Right atrium auricular region (tissue), 2 donors: ENCODE results near the gene SPTB. TPM values are rescaled to one million over a fixed set of nuclear protein-coding genes. Genes with fewer than 3 reads are reported as not detected.

Experiments
- DNase-seq: peaks from one replicate; pipeline ENCODE4 v3.0.0-alpha.2; 2019; ENCODE audit warnings: low spot score
- H3K27ac ChIP-seq, 2 donors: fragments of 200-600 bp; sonication (generic); 1 replicate in 1 of 2; 2 replicates in 1 of 2; pipeline ENCODE4 v1.5.1; 2016 to 2019
- H3K27me3 ChIP-seq, 2 donors: fragments of 200-600 bp; sonication (generic); one replicate each; pipeline versions ENCODE4 v1.5.1 to v1.6.0; 2017 to 2019
- H3K36me3 ChIP-seq: fragments of 200-600 bp; sonication (generic); one replicate; pipeline ENCODE4 v1.5.1; 2016
- H3K4me1 ChIP-seq, 2 donors: fragments of 200-600 bp; sonication (generic); one replicate each; pipeline versions ENCODE4 v1.5.1 to v1.6.0; 2017 to 2019
- H3K4me3 ChIP-seq, 2 donors: fragments of 200-600 bp; sonication (generic); 1 replicate in 1 of 2; 2 replicates in 1 of 2; pipeline ENCODE4 v1.5.1; 2017 to 2019; ENCODE audit warnings: mild to moderate bottlenecking in 1 of 2, moderate library complexity in 1 of 2
- H3K9me3 ChIP-seq, 2 donors: fragments of 200-600 bp; sonication (generic); one replicate each; pipeline ENCODE4 v1.5.1; 2019
- total RNA-seq, 2 donors: library from RNA; depleted of rRNA; stranded (reverse); fragments of >200 nt; gene quantifications; one replicate each; pipeline ENCODE4 v1.1.0, GENCODE V29; 2016
- TF ChIP-seq, protein P1 (sequence below), 2 donors: fragments of 200-600 bp; sonication (generic); IDR thresholded peaks; one replicate each; pipeline ENCODE4 v1.5.1; 2019; ENCODE audit warnings: antibody characterized with exemption in 2 of 2

SPTB gene
- total RNA-seq, 2 donors from 2014 or later, result 84.4 to 102 TPM

DNA sequence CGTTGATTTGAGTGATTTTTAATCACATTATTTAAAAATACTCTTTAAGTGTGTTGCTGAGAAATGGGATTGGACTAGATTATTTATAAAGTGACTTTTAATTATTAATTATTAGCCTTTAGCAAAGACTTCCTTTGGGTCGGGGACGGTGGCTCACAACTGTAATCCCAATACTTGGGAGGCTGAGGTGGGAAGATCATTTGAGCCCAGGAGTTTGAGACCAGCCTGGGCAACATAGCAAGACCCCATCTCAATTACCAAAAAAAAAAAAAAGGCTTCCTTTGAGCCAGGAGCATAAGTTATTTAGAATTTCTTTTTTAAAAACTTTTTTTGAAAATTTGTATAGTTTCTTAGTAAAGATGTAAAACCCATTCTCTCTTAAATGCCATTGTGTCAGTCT lies 43.3 kb upstream of the SPTB start:
- H3K4me1 ChIP-seq, result peaks cover 0 to 16% of the 10 kb centered on the region in 2 donors
- TF ChIP-seq, protein P1, sequence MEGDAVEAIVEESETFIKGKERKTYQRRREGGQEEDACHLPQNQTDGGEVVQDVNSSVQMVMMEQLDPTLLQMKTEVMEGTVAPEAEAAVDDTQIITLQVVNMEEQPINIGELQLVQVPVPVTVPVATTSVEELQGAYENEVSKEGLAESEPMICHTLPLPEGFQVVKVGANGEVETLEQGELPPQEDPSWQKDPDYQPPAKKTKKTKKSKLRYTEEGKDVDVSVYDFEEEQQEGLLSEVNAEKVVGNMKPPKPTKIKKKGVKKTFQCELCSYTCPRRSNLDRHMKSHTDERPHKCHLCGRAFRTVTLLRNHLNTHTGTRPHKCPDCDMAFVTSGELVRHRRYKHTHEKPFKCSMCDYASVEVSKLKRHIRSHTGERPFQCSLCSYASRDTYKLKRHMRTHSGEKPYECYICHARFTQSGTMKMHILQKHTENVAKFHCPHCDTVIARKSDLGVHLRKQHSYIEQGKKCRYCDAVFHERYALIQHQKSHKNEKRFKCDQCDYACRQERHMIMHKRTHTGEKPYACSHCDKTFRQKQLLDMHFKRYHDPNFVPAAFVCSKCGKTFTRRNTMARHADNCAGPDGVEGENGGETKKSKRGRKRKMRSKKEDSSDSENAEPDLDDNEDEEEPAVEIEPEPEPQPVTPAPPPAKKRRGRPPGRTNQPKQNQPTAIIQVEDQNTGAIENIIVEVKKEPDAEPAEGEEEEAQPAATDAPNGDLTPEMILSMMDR (IDR thresholded peaks at IDR 0.05), result no peak
- H3K4me3 ChIP-seq, result no peak overlapping the region
- H3K9me3 ChIP-seq, result no peaks in the 10 kb centered on the region
- H3K36me3 ChIP-seq, result peaks cover 34% of the 10 kb centered on the region
- no peak overlapping the region for H3K27ac ChIP-seq
- no peak for DNase-seq
- no peaks in the 10 kb centered on the region for H3K27me3 ChIP-seq

DNA sequence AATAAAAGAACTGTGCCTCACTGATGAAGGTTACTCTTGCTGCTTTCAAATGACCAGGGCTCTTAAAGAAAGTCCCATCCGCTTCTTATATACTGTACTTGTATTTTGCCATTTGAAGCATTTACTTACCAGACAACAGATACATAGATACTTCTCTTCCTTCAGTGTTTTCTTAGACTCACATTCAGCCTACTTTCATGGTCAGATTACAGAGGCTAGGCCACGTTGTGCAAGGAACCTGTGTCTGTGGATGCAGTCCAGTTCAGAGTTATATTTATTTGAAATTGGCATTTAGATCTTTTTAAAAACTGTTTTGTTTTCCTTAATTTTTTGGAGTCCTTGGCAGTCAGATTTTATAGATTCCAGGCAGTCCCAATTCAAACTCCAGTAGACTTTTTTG lies 40.8 kb upstream of the SPTB start:
- no peak for DNase-seq

DNA sequence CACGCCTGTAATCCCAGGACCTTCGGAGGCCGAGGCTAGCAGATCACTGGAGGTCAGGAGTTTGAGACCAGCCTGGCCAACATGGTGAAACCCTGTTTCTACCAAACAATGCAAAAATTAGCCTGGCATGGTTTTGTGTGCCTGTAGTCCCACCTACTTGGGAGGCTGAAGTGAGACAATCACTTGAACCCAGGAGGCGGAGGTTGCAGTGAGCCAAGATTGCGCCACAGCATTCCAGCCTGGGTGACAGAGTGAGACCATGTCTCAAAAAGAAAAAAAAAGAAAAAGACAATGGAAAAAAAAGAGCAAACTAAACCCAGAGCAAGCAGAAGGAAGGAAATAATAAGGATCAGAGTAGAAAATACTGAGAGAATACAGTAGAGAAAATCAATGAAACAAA lies 39.9 kb upstream of the SPTB start:
- Histone ChIP-seq H3K9me3 (no peaks in the 10 kb centered on the region), H3K4me1 (peaks cover 0 to 40% of the 10 kb centered on the region in 2 donors), H3K4me3 (no peak overlapping the region), H3K27ac (peak overlapping the region in 1 of 2 donors; percentile 29), H3K27me3 (no peaks in the 10 kb centered on the region), H3K36me3 (peaks cover 6% of the 10 kb centered on the region)
- TF ChIP-seq, protein P1 (IDR thresholded peaks at IDR 0.05), result no peak
- no peak for DNase-seq

More for the DNA sequence above, 40.8 kb upstream of the SPTB start:
- peaks cover 0 to 33% of the 10 kb centered on the region in 2 donors for H3K4me1 ChIP-seq
- peaks cover 14% of the 10 kb centered on the region for H3K36me3 ChIP-seq
- no peak overlapping the region for H3K4me3 ChIP-seq
- TF ChIP-seq, protein P1 (IDR thresholded peaks at IDR 0.05), result no peak
- H3K27me3 ChIP-seq, result no peaks in the 10 kb centered on the region
- no peaks in the 10 kb centered on the region for H3K9me3 ChIP-seq
- peak overlapping the region in 1 of 2 donors; percentile 29 for H3K27ac ChIP-seq

- TF ChIP-seq, protein P1 (IDR thresholded peaks at IDR 0.05), result no peak
- Histone ChIP-seq H3K4me1 (peaks cover 0 to 40% of the 10 kb centered on the region in 2 donors), H3K9me3 (no peaks in the 10 kb centered on the region), H3K4me3 (no peak overlapping the region), H3K27ac (peak overlapping the region in 1 of 2 donors; percentile 29), H3K36me3 (peaks cover 2% of the 10 kb centered on the region), H3K27me3 (no peaks in the 10 kb centered on the region)
- DNase-seq, result no peak
Measured at GRCh38 chr14:64919215-64919614, 39.5 kb upstream of the SPTB start.

- Histone ChIP-seq H3K27me3 (no peaks in the 10 kb centered on the region), H3K4me1 (peaks cover 0 to 40% of the 10 kb centered on the region in 2 donors), H3K9me3 (no peaks in the 10 kb centered on the region), H3K4me3 (no peak overlapping the region), H3K36me3 (no peaks in the 10 kb centered on the region), H3K27ac (peak overlapping the region in 1 of 2 donors; percentile 27)
- DNase-seq, result no peak
- TF ChIP-seq, protein P1 (IDR thresholded peaks at IDR 0.05), result no peak
Measured at GRCh38 chr14:64918216-64918615, 38.5 kb upstream of the SPTB start.

DNA sequence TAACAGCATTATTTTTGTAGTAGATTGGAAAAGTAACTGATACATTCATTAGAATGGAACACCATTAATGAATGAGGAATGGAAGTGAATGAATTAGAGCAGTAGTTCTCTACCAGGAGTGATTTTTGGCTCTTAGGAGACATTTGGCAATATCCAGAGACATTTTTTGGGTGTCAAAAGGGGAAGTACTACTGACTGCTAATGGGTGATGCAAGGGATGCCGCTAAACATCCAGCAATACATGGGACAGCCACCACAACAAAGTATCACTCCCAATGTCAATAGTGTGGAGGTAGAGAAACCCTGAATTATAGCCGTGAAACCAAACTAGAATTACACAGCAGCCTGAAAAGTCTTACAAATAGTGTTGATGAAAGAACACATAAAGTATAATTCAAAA lies 36.1 kb upstream of the SPTB start:
- TF ChIP-seq, protein P1 (IDR thresholded peaks at IDR 0.05), result no peak
- H3K9me3 ChIP-seq, result no peaks in the 10 kb centered on the region
- H3K4me3 ChIP-seq, result no peak overlapping the region
- no peaks in the 10 kb centered on the region for H3K36me3 ChIP-seq
- peaks cover 0 to 40% of the 10 kb centered on the region in 2 donors for H3K4me1 ChIP-seq
- H3K27ac ChIP-seq, result no peak overlapping the region
- no peak for DNase-seq
- no peaks in the 10 kb centered on the region for H3K27me3 ChIP-seq
